ENCODE data around the gene NEU2. TPM values are rescaled to one million over a fixed set of nuclear protein-coding genes. Genes with fewer than 3 reads are reported as not detected.

NEU2 gene
- total RNA-seq, 2 experiments from 2014 or later = not detected

DNA sequence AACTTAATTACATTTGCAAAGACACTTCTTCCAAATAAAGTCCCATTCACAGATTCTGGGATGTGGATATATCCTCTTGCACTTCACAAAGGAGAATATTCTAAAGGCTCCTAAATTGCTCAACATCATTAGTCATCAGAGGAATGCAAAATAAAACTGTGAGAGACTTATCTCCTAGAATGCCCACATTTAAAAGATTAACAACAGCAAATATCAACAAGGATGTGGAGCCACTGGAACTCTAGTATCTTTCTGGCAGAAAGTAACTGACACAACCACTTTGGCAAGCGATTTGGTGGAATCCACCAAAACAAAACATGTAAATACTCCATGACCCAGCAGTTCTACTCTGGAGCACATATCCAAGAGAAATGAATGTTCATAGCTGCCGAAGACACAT, 4.6 kb downstream of the NEU2 start:
- Mint-ChIP-seq H3K4me1 (ENCODE audit: low read depth) (no peaks in the 10 kb centered on the region), H3K9me3 (no peaks in the 10 kb centered on the region), H3K36me3 (ENCODE audit: low read depth) (no peaks in the 10 kb centered on the region), H3K4me3 (no peak overlapping the region), H3K27ac (no peak overlapping the region), H3K27me3 (no peaks in the 10 kb centered on the region)
- Histone ChIP-seq H3K27ac (ENCODE audit: low read depth in 1 of 2, low read length in 2 of 2) (no peak overlapping the region), H3K36me3 (ENCODE audit: insufficient read depth, low read length) (no peaks in the 10 kb centered on the region), H3K27me3 (ENCODE audit: control insufficient read depth in 1 of 2, insufficient read depth in 2 of 2, low read length in 2 of 2) (no peaks in the 10 kb centered on the region), H3K4me3 (ENCODE audit: low read length) (no peak overlapping the region), H3K9me3 (ENCODE audit: control insufficient read depth in 1 of 2, insufficient read depth in 1 of 2, low read length in 2 of 2) (no peaks in the 10 kb centered on the region), H3K4me1 (ENCODE audit: insufficient read depth, low read length) (no peaks in the 10 kb centered on the region)
- DNase-seq (no peak), ATAC-seq (ENCODE audit: poor library complexity) (no peak)
- intact Hi-C loops (cut with DNase I, micrococcal nuclease) = loop anchor here in 1 of 2 experiments (10.0 kb wide), 1 partner anchor 172 kb away; no protein-coding TSS in a partner anchor
- CTCF ChIA-PET = no interaction called here
- POLR2A ChIA-PET = no interaction called here
- TF ChIP-seq, protein P1, sequence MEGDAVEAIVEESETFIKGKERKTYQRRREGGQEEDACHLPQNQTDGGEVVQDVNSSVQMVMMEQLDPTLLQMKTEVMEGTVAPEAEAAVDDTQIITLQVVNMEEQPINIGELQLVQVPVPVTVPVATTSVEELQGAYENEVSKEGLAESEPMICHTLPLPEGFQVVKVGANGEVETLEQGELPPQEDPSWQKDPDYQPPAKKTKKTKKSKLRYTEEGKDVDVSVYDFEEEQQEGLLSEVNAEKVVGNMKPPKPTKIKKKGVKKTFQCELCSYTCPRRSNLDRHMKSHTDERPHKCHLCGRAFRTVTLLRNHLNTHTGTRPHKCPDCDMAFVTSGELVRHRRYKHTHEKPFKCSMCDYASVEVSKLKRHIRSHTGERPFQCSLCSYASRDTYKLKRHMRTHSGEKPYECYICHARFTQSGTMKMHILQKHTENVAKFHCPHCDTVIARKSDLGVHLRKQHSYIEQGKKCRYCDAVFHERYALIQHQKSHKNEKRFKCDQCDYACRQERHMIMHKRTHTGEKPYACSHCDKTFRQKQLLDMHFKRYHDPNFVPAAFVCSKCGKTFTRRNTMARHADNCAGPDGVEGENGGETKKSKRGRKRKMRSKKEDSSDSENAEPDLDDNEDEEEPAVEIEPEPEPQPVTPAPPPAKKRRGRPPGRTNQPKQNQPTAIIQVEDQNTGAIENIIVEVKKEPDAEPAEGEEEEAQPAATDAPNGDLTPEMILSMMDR (IDR thresholded peaks at IDR 0.05) = no peak

DNA sequence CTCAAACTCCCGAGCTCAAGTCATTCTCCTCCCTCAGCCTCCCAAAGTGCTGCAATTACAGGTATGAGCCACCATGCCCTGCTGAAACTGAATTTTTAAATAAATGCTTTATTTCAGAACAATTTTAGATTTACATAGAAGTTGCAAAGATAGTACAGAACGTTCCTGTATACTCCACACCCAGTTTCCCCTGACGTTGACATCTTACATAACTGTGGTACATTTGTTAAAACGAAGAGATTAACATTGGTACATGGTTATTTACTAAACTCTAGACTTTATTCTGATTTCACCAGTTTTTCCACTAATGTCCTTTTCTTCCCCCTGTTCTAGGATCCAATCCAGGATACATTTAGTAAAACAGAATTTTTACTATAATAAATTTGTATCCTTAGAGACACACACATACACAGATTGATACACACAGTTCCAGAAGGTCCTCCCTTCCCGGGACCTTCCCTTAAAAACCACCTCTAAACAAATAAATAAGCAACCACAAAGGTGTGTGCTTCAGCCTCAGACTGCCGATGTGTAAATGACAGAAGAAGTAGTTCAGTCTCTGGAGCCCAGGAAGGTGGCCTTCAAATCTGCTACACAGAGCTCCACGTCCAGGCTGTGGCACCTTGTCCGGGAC, 6.9 kb downstream of the NEU2 start:
- H3K4me1 Mint-ChIP-seq (ENCODE audit: low read depth) = no peaks in the 10 kb centered on the region
- no peak overlapping the region for H3K4me3 Mint-ChIP-seq
- POLR2A ChIA-PET = interaction anchor here (0.6 kb wide), 1 partner anchor 207 kb away, joined by 3 read pairs; no protein-coding TSS in a partner anchor
- ATAC-seq (ENCODE audit: poor library complexity) = no peak
- H3K27me3 Mint-ChIP-seq = no peaks in the 10 kb centered on the region
- no peak overlapping the region for H3K27ac Mint-ChIP-seq
- Histone ChIP-seq H3K9me3 (ENCODE audit: control insufficient read depth in 1 of 2, insufficient read depth in 1 of 2, low read length in 2 of 2) (no peaks in the 10 kb centered on the region), H3K27me3 (ENCODE audit: control insufficient read depth in 1 of 2, insufficient read depth in 2 of 2, low read length in 2 of 2) (no peaks in the 10 kb centered on the region), H3K4me3 (ENCODE audit: low read length) (no peak overlapping the region), H3K4me1 (ENCODE audit: insufficient read depth, low read length) (no peaks in the 10 kb centered on the region), H3K36me3 (ENCODE audit: insufficient read depth, low read length) (no peaks in the 10 kb centered on the region), H3K27ac (ENCODE audit: low read depth in 1 of 2, low read length in 2 of 2) (no peak overlapping the region)
- no peaks in the 10 kb centered on the region for H3K36me3 Mint-ChIP-seq (ENCODE audit: low read depth)
- DNase-seq = no peak
- H3K9me3 Mint-ChIP-seq = no peaks in the 10 kb centered on the region
- TF ChIP-seq, protein P1 (IDR thresholded peaks at IDR 0.05) = no peak
- intact Hi-C loops (cut with DNase I, micrococcal nuclease) = loop anchor here in 1 of 2 experiments (10.0 kb wide), 1 partner anchor 175 kb away; no protein-coding TSS in a partner anchor
- CTCF ChIA-PET = interaction anchor here (0.6 to 1.0 kb wide), 2 partner anchors 11 to 1499 kb away, joined by 4 read pairs; no protein-coding TSS in a partner anchor

DNA sequence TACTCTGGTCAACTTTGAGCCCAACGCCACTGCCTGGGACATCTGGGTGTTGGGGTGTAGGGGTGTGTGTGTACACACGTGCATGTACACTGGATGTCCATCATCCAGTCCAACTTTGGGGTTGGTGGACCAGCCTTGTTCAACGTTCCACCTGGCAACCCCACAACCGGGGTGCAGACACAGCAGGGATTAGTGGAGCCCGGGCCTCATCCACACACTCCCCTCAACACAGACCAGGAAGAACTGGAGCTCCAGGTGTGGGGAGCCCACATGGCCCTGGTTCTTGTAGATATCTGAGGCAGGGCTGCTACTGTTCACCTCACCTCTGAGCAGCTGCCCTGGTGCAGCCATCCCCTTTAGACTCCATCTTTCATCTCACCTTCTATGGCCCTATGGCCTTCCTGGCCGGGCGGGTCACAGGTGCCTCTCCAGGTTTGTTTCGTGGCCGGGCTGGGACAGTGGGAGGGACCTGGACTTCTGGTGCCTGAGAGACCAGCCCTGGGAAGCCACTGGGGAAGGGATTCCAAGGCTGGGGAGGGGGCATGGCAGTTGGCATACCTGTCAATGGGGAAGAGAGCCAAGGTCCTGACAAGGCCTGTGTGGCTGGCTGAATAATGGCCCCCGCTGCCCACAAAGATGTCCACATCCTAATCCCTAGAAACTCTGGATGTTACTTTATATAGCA, 7.5 kb downstream of the NEU2 start:
- intact Hi-C loops (cut with DNase I, micrococcal nuclease) = loop anchor here in 1 of 2 experiments (10.0 kb wide), 1 partner anchor 175 kb away; no protein-coding TSS in a partner anchor
- Histone ChIP-seq H3K9me3 (ENCODE audit: control insufficient read depth in 1 of 2, insufficient read depth in 1 of 2, low read length in 2 of 2) (no peaks in the 10 kb centered on the region), H3K27ac (ENCODE audit: low read depth in 1 of 2, low read length in 2 of 2) (no peak overlapping the region), H3K27me3 (ENCODE audit: control insufficient read depth in 1 of 2, insufficient read depth in 2 of 2, low read length in 2 of 2) (no peaks in the 10 kb centered on the region), H3K36me3 (ENCODE audit: insufficient read depth, low read length) (no peaks in the 10 kb centered on the region), H3K4me3 (ENCODE audit: low read length) (no peak overlapping the region), H3K4me1 (ENCODE audit: insufficient read depth, low read length) (no peaks in the 10 kb centered on the region)
- Mint-ChIP-seq H3K27ac (no peak overlapping the region), H3K27me3 (no peaks in the 10 kb centered on the region), H3K4me1 (ENCODE audit: low read depth) (no peaks in the 10 kb centered on the region), H3K9me3 (no peaks in the 10 kb centered on the region), H3K4me3 (no peak overlapping the region), H3K36me3 (ENCODE audit: low read depth) (no peaks in the 10 kb centered on the region)
- no peak for ATAC-seq (ENCODE audit: poor library complexity)
- POLR2A ChIA-PET = no interaction called here
- CTCF ChIA-PET = interaction anchor here (1.0 kb wide), 1 partner anchor 12 kb away, joined by 4 read pairs; no protein-coding TSS in a partner anchor
- DNase-seq = no peak
- TF ChIP-seq, protein P1 (IDR thresholded peaks at IDR 0.05) = no peak
